Mesenteric fat pad (tissue), 1 donor: Measurements from ENCODE around the gene WDR90. TPM values are rescaled to one million over a fixed set of nuclear protein-coding genes. Genes with fewer than 3 reads are reported as not detected.

ENCODE experiments used
- DNase-seq: peaks from one replicate; pipeline ENCODE4 v3.0.0-alpha.2; 2020; ENCODE audit warnings: low spot score
- long read RNA-seq: library from polyadenylated mRNA; unstranded; transcript quantifications from one replicate; pipeline ENCODE4 v2.0.0, GENCODE V29; 2020
- total RNA-seq: library from RNA; stranded (reverse); fragmentation: NEBNext Ultra II Directional; extraction: Animal tissue kit (Norgen Biotek cat#: 25700); gene quantifications from one replicate; pipeline ENCODE4 v1.2.1, GENCODE V29; 2021
- donor health status: DM: yes; HTN: yes; CAD: no.

The WDR90 gene
- 21.1 TPM for total RNA-seq
- long read RNA-seq, partial matches to known transcripts = 5 of 8 reads
- long read RNA-seq, other reads (novel, unspliced or antisense) = 2 of 8 reads

GRCh38 chr16:648781-649589 is at the start of gene WDR90:
TSS of gene WDR90 (plus strand) at chr16:649365. CDS start at chr16:649417, 52 bp downstream.
- DNase-seq = peak; percentile 99

- no peak for DNase-seq
Observed at GRCh38 chr16:600781-601180, 48.4 kb upstream of the WDR90 start.

- DNase-seq = no peak
Observed at GRCh38 chr16:603933-604332, 45.2 kb upstream of the WDR90 start.

- no peak for DNase-seq
Observed at GRCh38 chr16:606656-607307, 42.4 kb upstream of the WDR90 start.

- no peak for DNase-seq
Observed at GRCh38 chr16:608019-608418, 41.1 kb upstream of the WDR90 start.

GRCh38 chr16:609316-609715 is 39.8 kb upstream of the WDR90 start:
- no peak for DNase-seq

- DNase-seq = no peak
Observed at GRCh38 chr16:609984-610383, 39.2 kb upstream of the WDR90 start.

GRCh38 chr16:610513-611381 is 38.4 kb upstream of the WDR90 start:
- no peak for DNase-seq

GRCh38 chr16:615122-615521 is 34.0 kb upstream of the WDR90 start:
- DNase-seq = no peak

- no peak for DNase-seq
Observed at GRCh38 chr16:616733-617586, 32.2 kb upstream of the WDR90 start.

- no peak for DNase-seq
Observed at GRCh38 chr16:617855-618254, 31.3 kb upstream of the WDR90 start.

GRCh38 chr16:619476-620100 is 29.6 kb upstream of the WDR90 start:
- no peak for DNase-seq

- no peak for DNase-seq
Observed at GRCh38 chr16:620700-621525, 28.3 kb upstream of the WDR90 start.

- no peak for DNase-seq
Observed at GRCh38 chr16:621526-622105, 27.5 kb upstream of the WDR90 start.

- no peak for DNase-seq
Observed at GRCh38 chr16:622920-623280, 26.3 kb upstream of the WDR90 start.

GRCh38 chr16:624526-625070 is 24.6 kb upstream of the WDR90 start:
- DNase-seq = no peak

- no peak for DNase-seq
Observed at GRCh38 chr16:625117-625976, 23.8 kb upstream of the WDR90 start.
